ENCODE results near the gene GRAMD4. TPM values are rescaled to one million over a fixed set of nuclear protein-coding genes. Genes with fewer than 3 reads are reported as not detected.

Gene GRAMD4
- total and polyA plus RNA-seq, 2 experiments from 2014 or later, result 2.9 to 10.6 TPM

GRCh38 chr22:46586123-46586519 is 34.1 kb upstream of the GRAMD4 start:
- H2AFZ ChIP-seq, result no peak overlapping the region
- TF ChIP-seq EZH2phosphoT487 (IDR thresholded peaks at IDR 0.05; ENCODE audit: insufficient read depth, low read depth), result no peak
- in situ Hi-C loops (cut with MboI), result no loop called here
- H3K27ac ChIP-seq, result no peak overlapping the region
- H3K9me2 ChIP-seq (ENCODE audit: insufficient read depth), result no peaks in the 10 kb centered on the region
- H3K9me3 ChIP-seq (ENCODE audit: low read depth), result no peaks in the 10 kb centered on the region
- no peak overlapping the region for H3K4me2 ChIP-seq (ENCODE audit: unreplicated experiment)
- H3K4me1 ChIP-seq (ENCODE audit: insufficient read depth), result no peaks in the 10 kb centered on the region
- no peak overlapping the region for H3K4me3 ChIP-seq
- H3K79me2 ChIP-seq (ENCODE audit: insufficient read depth), result peaks cover 14% of the 10 kb centered on the region; the same call in 1 of the 2 replicates
- no peak overlapping the region for H3K9ac ChIP-seq
- H3K36me3 ChIP-seq (ENCODE audit: low read depth), result no peaks in the 10 kb centered on the region
- DNase-seq, result no peak
- H4K20me1 ChIP-seq (ENCODE audit: insufficient read depth), result no peaks in the 10 kb centered on the region
- WGBS, 2 experiments (ENCODE audit: low coverage in 1 of 2, low lambda C conversion rate in 2 of 2, missing lambda C conversion rate in 2 of 2), result 92 to 96% methylated on average over 10 to 12 of the region's 12 CpGs
- no peaks in the 10 kb centered on the region for H3K27me3 ChIP-seq (replicated peaks; ENCODE audit: insufficient read depth)
- no peaks in the 10 kb centered on the region for H3F3A ChIP-seq (ENCODE audit: insufficient read depth)

GRCh38 chr22:46586531-46587011 is 33.6 kb upstream of the GRAMD4 start:
- in situ Hi-C loops (cut with MboI), result no loop called here
- Histone ChIP-seq H3K9ac (no peak overlapping the region), H4K20me1 (ENCODE audit: insufficient read depth) (no peaks in the 10 kb centered on the region), H3K4me2 (ENCODE audit: unreplicated experiment) (no peak overlapping the region), H3K9me3 (ENCODE audit: low read depth) (no peaks in the 10 kb centered on the region), H3K27me3 (replicated peaks; ENCODE audit: insufficient read depth) (no peaks in the 10 kb centered on the region), H3F3A (ENCODE audit: insufficient read depth) (no peaks in the 10 kb centered on the region), H3K27ac (no peak overlapping the region), H3K79me2 (ENCODE audit: insufficient read depth) (peaks cover 10% of the 10 kb centered on the region; the same call in 1 of the 2 replicates), H3K4me3 (no peak overlapping the region), H3K9me2 (ENCODE audit: insufficient read depth) (no peaks in the 10 kb centered on the region), H3K36me3 (ENCODE audit: low read depth) (no peaks in the 10 kb centered on the region), H3K4me1 (ENCODE audit: insufficient read depth) (no peaks in the 10 kb centered on the region), H2AFZ (no peak overlapping the region)
- WGBS, 2 experiments (ENCODE audit: low coverage in 1 of 2, low lambda C conversion rate in 2 of 2, missing lambda C conversion rate in 2 of 2), result 89 to 91% methylated on average over 11 to 12 of the region's 12 CpGs
- no peak for TF ChIP-seq EZH2phosphoT487 (IDR thresholded peaks at IDR 0.05; ENCODE audit: insufficient read depth, low read depth)
- no peak for TF ChIP-seq EZH2 (IDR thresholded peaks at IDR 0.05; ENCODE audit: insufficient read depth, poor library complexity, severe bottlenecking)
- DNase-seq, result no peak

- Histone ChIP-seq H3K9me2 (ENCODE audit: insufficient read depth) (no peaks in the 10 kb centered on the region), H3K9me3 (ENCODE audit: low read depth) (no peaks in the 10 kb centered on the region), H3K27ac (no peak overlapping the region), H3F3A (ENCODE audit: insufficient read depth) (peaks cover 3% of the 10 kb centered on the region; the same call in 1 of the 2 replicates), H2AFZ (no peak overlapping the region), H3K79me2 (ENCODE audit: insufficient read depth) (peaks cover 8% of the 10 kb centered on the region; the same call in 1 of the 2 replicates), H3K4me2 (ENCODE audit: unreplicated experiment) (no peak overlapping the region), H3K4me1 (ENCODE audit: insufficient read depth) (peaks cover 3% of the 10 kb centered on the region), H3K36me3 (ENCODE audit: low read depth) (no peaks in the 10 kb centered on the region), H3K9ac (no peak overlapping the region), H3K27me3 (replicated peaks; ENCODE audit: insufficient read depth) (no peaks in the 10 kb centered on the region), H4K20me1 (ENCODE audit: insufficient read depth) (no peaks in the 10 kb centered on the region), H3K4me3 (no peak overlapping the region)
- in situ Hi-C loops (cut with MboI), result no loop called here
- no peak for DNase-seq
- no peak for TF ChIP-seq EZH2phosphoT487 (IDR thresholded peaks at IDR 0.05; ENCODE audit: insufficient read depth, low read depth)
- TF ChIP-seq EZH2 (IDR thresholded peaks at IDR 0.05; ENCODE audit: insufficient read depth, poor library complexity, severe bottlenecking), result no peak
- WGBS, 2 experiments (ENCODE audit: low coverage in 1 of 2, low lambda C conversion rate in 2 of 2, missing lambda C conversion rate in 2 of 2), result 92 to 97% methylated on average over 9 of the region's 9 CpGs
Observed at GRCh38 chr22:46587061-46587460, 33.1 kb upstream of the GRAMD4 start.

- 61 to 68% methylated on average over 14 to 21 of the region's 21 CpGs for WGBS, 2 experiments (ENCODE audit: low coverage in 1 of 2, low lambda C conversion rate in 2 of 2, missing lambda C conversion rate in 2 of 2)
- no peak overlapping the region for H3K4me2 ChIP-seq (ENCODE audit: unreplicated experiment)
- peaks cover 8% of the 10 kb centered on the region; the same call in 1 of the 2 replicates for H3K79me2 ChIP-seq (ENCODE audit: insufficient read depth)
- no peak overlapping the region for H3K9ac ChIP-seq
- in situ Hi-C loops (cut with MboI), result no loop called here
- no peaks in the 10 kb centered on the region for H3K27me3 ChIP-seq (replicated peaks; ENCODE audit: insufficient read depth)
- H3K27ac ChIP-seq, result no peak overlapping the region
- no peaks in the 10 kb centered on the region for H4K20me1 ChIP-seq (ENCODE audit: insufficient read depth)
- peaks cover 5% of the 10 kb centered on the region for H3K4me1 ChIP-seq (ENCODE audit: insufficient read depth)
- no peaks in the 10 kb centered on the region for H3K9me2 ChIP-seq (ENCODE audit: insufficient read depth)
- H3F3A ChIP-seq (ENCODE audit: insufficient read depth), result peaks cover 8% of the 10 kb centered on the region
- TF ChIP-seq EZH2 (IDR thresholded peaks at IDR 0.05; ENCODE audit: insufficient read depth, poor library complexity, severe bottlenecking) (no peak), EZH2phosphoT487 (IDR thresholded peaks at IDR 0.05; ENCODE audit: insufficient read depth, low read depth) (no peak)
- no peak for DNase-seq
- no peaks in the 10 kb centered on the region for H3K9me3 ChIP-seq (ENCODE audit: low read depth)
- H3K4me3 ChIP-seq, result no peak overlapping the region
- H3K36me3 ChIP-seq (ENCODE audit: low read depth), result no peaks in the 10 kb centered on the region
- no peak overlapping the region for H2AFZ ChIP-seq
Observed at GRCh38 chr22:46587492-46588278, 32.5 kb upstream of the GRAMD4 start.
